DMS79 (cell line): ENCODE measurements around the gene LDB2.
"Not testable (repeated sequence)": the region's sequence is repeated elsewhere in the genome, so short reads cannot be mapped to it uniquely, and the experiment has no call there.

Experiments
- DNase-seq: peaks from one replicate; lab custom pipeline; 2025; lab: John Stamatoyannopoulos, UW

The LDB2 gene

GRCh38 chr4:16544869-16545268 is 353.6 kb downstream of the LDB2 start:
- no peak for DNase-seq

- DNase-seq = no peak
Measured at GRCh38 chr4:16544251-16544721, 354.2 kb downstream of the LDB2 start.

- DNase-seq = no peak
Measured at GRCh38 chr4:16537926-16538325, 360.5 kb downstream of the LDB2 start.

- DNase-seq = no peak
Measured at GRCh38 chr4:16532240-16532970, 366.0 kb downstream of the LDB2 start.

GRCh38 chr4:16530688-16531635 is 367.5 kb downstream of the LDB2 start:
- no peak for DNase-seq

GRCh38 chr4:16524911-16525554 is 373.4 kb downstream of the LDB2 start:
- no peak for DNase-seq

GRCh38 chr4:16524406-16524805 is 374.0 kb downstream of the LDB2 start:
- no peak for DNase-seq

- not testable (repeated sequence) for DNase-seq
Measured at GRCh38 chr4:16523526-16523925, 374.9 kb downstream of the LDB2 start.

GRCh38 chr4:16521156-16521915 is 377.1 kb downstream of the LDB2 start:
- DNase-seq = no peak

GRCh38 chr4:16516796-16517439 is 381.5 kb downstream of the LDB2 start:
- no peak for DNase-seq

- no peak for DNase-seq
Measured at GRCh38 chr4:16513876-16514275, 384.6 kb downstream of the LDB2 start.

GRCh38 chr4:16508968-16509367 is 389.5 kb downstream of the LDB2 start:
- no peak for DNase-seq

GRCh38 chr4:16505726-16506125 is 392.7 kb downstream of the LDB2 start:
- DNase-seq = no peak

GRCh38 chr4:16505267-16505666 is 393.2 kb downstream of the LDB2 start:
- no peak for DNase-seq

- no peak for DNase-seq
Measured at GRCh38 chr4:16503421-16504100, 394.9 kb downstream of the LDB2 start.

GRCh38 chr4:16498978-16499377 is 399.5 kb downstream of the LDB2 start:
- no peak for DNase-seq

GRCh38 chr4:16496501-16496900 is 401.9 kb downstream of the LDB2 start:
- no peak for DNase-seq

- DNase-seq = no peak
Measured at GRCh38 chr4:16492872-16493271, 405.6 kb downstream of the LDB2 start.

GRCh38 chr4:16489226-16489625 is 409.2 kb downstream of the LDB2 start:
- DNase-seq = no peak

- DNase-seq = no peak
Measured at GRCh38 chr4:16488084-16488483, 410.4 kb downstream of the LDB2 start.

GRCh38 chr4:16484711-16485110 is 413.7 kb downstream of the LDB2 start:
- DNase-seq = no peak
